ENCODE results near the gene TTLL11. TPM values are rescaled to one million over a fixed set of nuclear protein-coding genes. Genes with fewer than 3 reads are reported as not detected.

Gene TTLL11
- total and polyA plus RNA-seq, 2 of the 8 experiments (the other 6 are each of a cell fraction or from before 2014, with no cell fraction given), result 0.56 to 0.80 TPM

DNA sequence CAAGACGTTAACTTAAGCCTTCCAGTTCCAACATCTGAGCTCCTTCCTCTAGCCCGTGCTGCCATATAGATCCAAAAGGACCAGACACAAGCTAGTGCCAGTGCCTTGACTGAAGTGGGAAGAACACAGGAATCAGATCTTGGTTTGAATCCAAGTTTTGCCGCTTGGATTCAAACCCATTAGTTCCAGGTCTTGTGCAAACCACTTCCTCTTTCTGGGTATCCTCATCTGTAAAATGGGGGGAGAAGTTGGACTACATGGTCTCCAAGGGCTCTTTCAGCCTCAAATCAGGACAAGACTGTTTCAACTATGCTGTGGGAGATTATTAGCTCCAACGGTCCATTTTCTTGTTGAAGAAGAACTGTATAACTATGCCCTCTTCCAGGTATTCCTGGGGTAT, 32.6 kb downstream of the TTLL11 start:
- no peak for TF ChIP-seq BRCA1 (IDR thresholded peaks at IDR 0.05; ENCODE audit: low read depth, low read length)
- no peak for TF ChIP-seq FOSL1 (IDR thresholded peaks at IDR 0.05; ENCODE audit: insufficient read depth, low read depth, low read length)
- no peak for TF ChIP-seq RFX5 (IDR thresholded peaks at IDR 0.05; ENCODE audit: borderline replicate concordance, low read depth, low read length)
- TF ChIP-seq, protein P1, sequence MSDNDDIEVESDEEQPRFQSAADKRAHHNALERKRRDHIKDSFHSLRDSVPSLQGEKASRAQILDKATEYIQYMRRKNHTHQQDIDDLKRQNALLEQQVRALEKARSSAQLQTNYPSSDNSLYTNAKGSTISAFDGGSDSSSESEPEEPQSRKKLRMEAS (IDR thresholded peaks at IDR 0.05), result no peak
- TF ChIP-seq TBP (IDR thresholded peaks at IDR 0.05; ENCODE audit: low read depth, low read length), result no peak
- no peak for TF ChIP-seq HDAC6 (IDR thresholded peaks at IDR 0.05; ENCODE audit: low read depth, low read length)
- TF ChIP-seq RNF2 (IDR thresholded peaks at IDR 0.05; ENCODE audit: borderline replicate concordance, low read depth, low read length, missing control alignments, poor library complexity, severe bottlenecking), result no peak
- no peak for TF ChIP-seq RAD21 (IDR thresholded peaks at IDR 0.05 in 1 of 2, conservative IDR thresholded peaks at IDR 0.05 in 1 of 2; ENCODE audit: low read depth in 2 of 2, low read length in 2 of 2)
- TF ChIP-seq GTF2F1 (IDR thresholded peaks at IDR 0.05; ENCODE audit: borderline replicate concordance, low read depth, low read length), result no peak
- TF ChIP-seq KDM1A (IDR thresholded peaks at IDR 0.05; ENCODE audit: borderline replicate concordance, low read length), result no peak
- no peak for TF ChIP-seq BCL11A (IDR thresholded peaks at IDR 0.05; ENCODE audit: low read depth in 2 of 2, low read length in 2 of 2)
- no peak for TF ChIP-seq JUND (IDR thresholded peaks at IDR 0.05; ENCODE audit: low read length)
- no peaks in the 10 kb centered on the region for H3K79me1 ChIP-seq (ENCODE audit: low read depth, low read length)
- no peak overlapping the region for H2BK12ac ChIP-seq (ENCODE audit: low read depth, low read length)
- H3K27me3 ChIP-seq (replicated peaks in 1 of 4; ENCODE audit: control insufficient read depth in 3 of 4, extremely low read depth in 1 of 4, insufficient read depth in 3 of 4, low read length in 3 of 4), result no peaks in the 10 kb centered on the region; a peak in 1 of 7 replicates
- peaks cover 0 to 1% of the 10 kb centered on the region in 2 experiments for H4K20me1 ChIP-seq (replicated peaks in 1 of 2; ENCODE audit: control insufficient read depth in 1 of 2, insufficient read depth in 2 of 2, low read length in 2 of 2)
- no peak overlapping the region for H3K56ac ChIP-seq (replicated peaks; ENCODE audit: insufficient read length, low read depth, low read length)
- H3K18ac ChIP-seq (ENCODE audit: extremely low read depth, low read length), result no peak overlapping the region
- no peak overlapping the region for H2BK15ac ChIP-seq (ENCODE audit: low read length)
- no peak overlapping the region for H4K8ac ChIP-seq (ENCODE audit: extremely low read depth, insufficient read depth, low read length)
- H3K23ac ChIP-seq (ENCODE audit: insufficient read length), result no peak overlapping the region
- no peaks in the 10 kb centered on the region for H3K36me3 ChIP-seq (ENCODE audit: control insufficient read depth in 2 of 4, insufficient read depth in 4 of 4, low read length in 3 of 4)
- DNase-seq (ENCODE audit: low read depth in 1 of 2, low spot score in 2 of 2) (no peak), FAIRE-seq (no peak)
- no peaks in the 10 kb centered on the region for H3K9me3 ChIP-seq (ENCODE audit: insufficient read depth in 2 of 2, low read depth in 1 of 2, low read length in 1 of 2)
- no peak overlapping the region for H4K5ac ChIP-seq (ENCODE audit: insufficient read length, low read depth, low read length)
- H3K4me3 ChIP-seq (ENCODE audit: extremely low read depth in 1 of 4, insufficient read depth in 2 of 4, low read depth in 3 of 4, low read length in 4 of 4), result no peak overlapping the region
- no peak overlapping the region for H2AFZ ChIP-seq (ENCODE audit: low read length)
- no peak overlapping the region for H2BK5ac ChIP-seq (ENCODE audit: low read depth, low read length)
- H3K27ac ChIP-seq (ENCODE audit: low read depth, low read length), result no peak overlapping the region
- H2BK120ac ChIP-seq (replicated peaks; ENCODE audit: low read depth, low read length), result no peak overlapping the region
- no peak overlapping the region for H4K91ac ChIP-seq (replicated peaks; ENCODE audit: insufficient read length, low read length)
- H3K79me2 ChIP-seq (ENCODE audit: control insufficient read depth in 1 of 2, insufficient read depth in 2 of 2, low read length in 2 of 2), result no peaks in the 10 kb centered on the region
- no peak overlapping the region for H2BK20ac ChIP-seq (ENCODE audit: low read length)
- H3K4ac ChIP-seq (replicated peaks; ENCODE audit: insufficient read length, low read depth, low read length), result no peak overlapping the region
- ChIA-PET POLR2A (ENCODE audit: partially characterized antibody) (interaction anchor here (0.6 kb wide), 1 partner anchor 434 kb away, joined by 3 read pairs; no protein-coding TSS in a partner anchor), CTCF (ENCODE audit: partially characterized antibody) (interaction anchor here (1.5 kb wide), 1 partner anchor 63 kb away, joined by 3 read pairs; no protein-coding TSS in a partner anchor)
- no peaks in the 10 kb centered on the region for H3K23me2 ChIP-seq (ENCODE audit: low read depth, low read length)
- H3K4me2 ChIP-seq (ENCODE audit: insufficient read depth in 1 of 2, low read depth in 2 of 2, low read length in 2 of 2), result no peak overlapping the region
- no peak overlapping the region for H3K14ac ChIP-seq (ENCODE audit: insufficient read length)
- H3K4me1 ChIP-seq (replicated peaks in 1 of 4; ENCODE audit: control insufficient read depth in 3 of 4, insufficient read depth in 4 of 4, low read length in 3 of 4), result no peaks in the 10 kb centered on the region
- 89% methylated on average over 4 of the region's 4 CpGs; no CpG with 5 or more reads in 1 of the 2 experiments for WGBS, 2 experiments (ENCODE audit: extremely low coverage in 1 of 2, insufficient coverage in 1 of 2, insufficient read length in 1 of 2, insufficient replicate concordance in 2 of 2, low coverage in 1 of 2, low lambda C conversion rate in 2 of 2, missing lambda C conversion rate in 1 of 2)
- no peak overlapping the region for H2AK5ac ChIP-seq (ENCODE audit: low read depth, low read length)
- no peak overlapping the region for H3K9ac ChIP-seq (replicated peaks in 1 of 4; ENCODE audit: extremely low read depth in 1 of 4, low read depth in 3 of 4, low read length in 3 of 4)

All from H1 (cell line).